ENCODE measurements around the gene PKNOX2.

DNA sequence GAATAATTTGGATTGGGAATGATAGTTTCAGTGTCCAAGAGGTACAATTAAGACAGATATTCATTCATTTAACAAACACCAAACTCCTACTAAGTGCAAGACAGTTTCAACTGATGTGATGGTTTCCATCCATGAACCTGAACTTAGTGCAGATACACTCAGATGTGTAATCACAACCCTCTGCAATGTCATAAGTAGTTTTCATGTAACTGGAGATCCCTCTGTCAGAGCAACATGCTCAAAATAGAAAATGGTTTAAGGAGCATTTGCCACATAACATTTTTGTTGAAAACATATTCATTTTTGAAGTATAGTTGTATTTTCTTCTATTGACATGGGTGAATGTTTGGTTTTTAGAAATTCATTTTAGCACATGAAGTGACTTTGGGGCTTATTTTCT lies 16.5 kb upstream of the PKNOX2 start:
- TF ChIP-seq, protein P1, sequence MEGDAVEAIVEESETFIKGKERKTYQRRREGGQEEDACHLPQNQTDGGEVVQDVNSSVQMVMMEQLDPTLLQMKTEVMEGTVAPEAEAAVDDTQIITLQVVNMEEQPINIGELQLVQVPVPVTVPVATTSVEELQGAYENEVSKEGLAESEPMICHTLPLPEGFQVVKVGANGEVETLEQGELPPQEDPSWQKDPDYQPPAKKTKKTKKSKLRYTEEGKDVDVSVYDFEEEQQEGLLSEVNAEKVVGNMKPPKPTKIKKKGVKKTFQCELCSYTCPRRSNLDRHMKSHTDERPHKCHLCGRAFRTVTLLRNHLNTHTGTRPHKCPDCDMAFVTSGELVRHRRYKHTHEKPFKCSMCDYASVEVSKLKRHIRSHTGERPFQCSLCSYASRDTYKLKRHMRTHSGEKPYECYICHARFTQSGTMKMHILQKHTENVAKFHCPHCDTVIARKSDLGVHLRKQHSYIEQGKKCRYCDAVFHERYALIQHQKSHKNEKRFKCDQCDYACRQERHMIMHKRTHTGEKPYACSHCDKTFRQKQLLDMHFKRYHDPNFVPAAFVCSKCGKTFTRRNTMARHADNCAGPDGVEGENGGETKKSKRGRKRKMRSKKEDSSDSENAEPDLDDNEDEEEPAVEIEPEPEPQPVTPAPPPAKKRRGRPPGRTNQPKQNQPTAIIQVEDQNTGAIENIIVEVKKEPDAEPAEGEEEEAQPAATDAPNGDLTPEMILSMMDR (IDR thresholded peaks at IDR 0.05): no peak
- TF ChIP-seq POLR2AphosphoS5 (IDR thresholded peaks at IDR 0.05; ENCODE audit: insufficient read depth in 1 of 2, low read depth in 1 of 2) (no peak), POLR2A (IDR thresholded peaks at IDR 0.05) (no peak)

Measured in vagina (tissue), 2 donors.